Stomach (tissue), 4 donors: ENCODE measurements around the gene TRAF3IP1.

Experiments used
- EP300 ChIP-seq: sonication (generic); formaldehyde crosslinking; IDR thresholded peaks from one replicate; pipeline ENCODE4 v1.6.1; 2017; ENCODE audit warnings: antibody characterized with exemption
- POLR2A ChIP-seq, 4 donors: fragments of 450-650 bp; IDR thresholded peaks; one replicate each; pipeline ENCODE4 v1.6.1; 2016; ENCODE audit warnings: antibody characterized with exemption in 4 of 4, control low read depth in 2 of 4, mild to moderate bottlenecking in 1 of 4, moderate library complexity in 1 of 4
- POLR2AphosphoS5 ChIP-seq, 3 donors: sonication (generic); formaldehyde crosslinking; IDR thresholded peaks; one replicate each; pipeline ENCODE4 v1.6.1; 2016; ENCODE audit warnings: antibody characterized with exemption in 3 of 3

GRCh38 chr2:238320648-238321281 is 447 bp downstream of the TRAF3IP1 start:
- TF ChIP-seq POLR2A (IDR thresholded peaks at IDR 0.05) (no peak), EP300 (no peak), POLR2AphosphoS5 (IDR thresholded peaks at IDR 0.05) (no peak)
